ENCODE measurements around the gene IGBP1. TPM values are rescaled to one million over a fixed set of nuclear protein-coding genes. Genes with fewer than 3 reads are reported as not detected.

IGBP1 gene
- total RNA-seq, result 41.4 and 41.8 TPM in 2 replicates

GRCh38 chrX:70133303-70134115 lies at the start of gene IGBP1:
Gene IGBP1, plus strand, starts transcription at chrX:70133447. Its CDS starts 501 bp downstream, at chrX:70133948.

GRCh38 chrX:70176938-70177533 lies 43.8 kb downstream of the IGBP1 start, which contains the start of gene DGAT2L6:
Gene DGAT2L6, plus strand, starts transcription at chrX:70177483. Its CDS starts 100 bp downstream, at chrX:70177583.

Other genes with a start within 250 kb of the IGBP1 start
- not detected in 2 replicates for gene AWAT2, start 83.5 kb upstream of the IGBP1 start, total RNA-seq
- not detected in 2 replicates for gene OTUD6A, start 71.0 kb upstream of the IGBP1 start, total RNA-seq
- 0.20 TPM in 1 of 2 replicates, not detected in the other for gene DGAT2L6, start 44.0 kb downstream of the IGBP1 start, total RNA-seq
- gene AWAT1, start 101.2 kb downstream of the IGBP1 start, total RNA-seq, result not detected in 2 replicates
- not detected in 2 replicates for gene P2RY4, start 126.8 kb downstream of the IGBP1 start, total RNA-seq
- gene ARR3, start 134.9 kb downstream of the IGBP1 start, total RNA-seq, result not detected in 2 replicates
- gene RAB41, start 148.7 kb downstream of the IGBP1 start, total RNA-seq, result not detected in 2 replicates
- 50.4 and 53.7 TPM in 2 replicates for gene PDZD11, start 156.5 kb downstream of the IGBP1 start, total RNA-seq
- 21.1 and 21.7 TPM in 2 replicates for gene KIF4A, start 156.7 kb downstream of the IGBP1 start, total RNA-seq

All from mammary microvascular endothelial cell (primary cell).